Measurements from ENCODE around the gene FRMD6. TPM values are rescaled to one million over a fixed set of nuclear protein-coding genes. Genes with fewer than 3 reads are reported as not detected.
"Not testable (repeated sequence)": the region's sequence is repeated elsewhere in the genome, so short reads cannot be mapped to it uniquely, and the experiment has no call there.

Gene FRMD6
- total and polyA plus RNA-seq, 5 donors from 2014 or later: 0.77 to 1.7 (median 0.89) TPM; not detected in 2

- Histone ChIP-seq H3K27ac (ENCODE audit: insufficient read depth, low read length, poor library complexity, severe bottlenecking) (no peak overlapping the region), H3K36me3 (ENCODE audit: control insufficient read depth, insufficient read depth, low read length) (no peaks in the 10 kb centered on the region), H3K4me3 (ENCODE audit: low read depth, low read length) (no peak overlapping the region), H3K4me1 (ENCODE audit: control insufficient read depth, insufficient read depth, low read length, poor library complexity, severe bottlenecking) (no peaks in the 10 kb centered on the region), H3K9me3 (ENCODE audit: control insufficient read depth in 2 of 2, low read length in 2 of 2) (no peaks in the 10 kb centered on the region), H3K27me3 (ENCODE audit: control insufficient read depth, insufficient read depth, low read length) (no peaks in the 10 kb centered on the region)
- no peak for DNase-seq
- Mint-ChIP-seq H3K4me3 (no peak overlapping the region), H3K36me3 (no peaks in the 10 kb centered on the region), H3K9me3 (no peaks in the 10 kb centered on the region), H3K27me3 (no peaks in the 10 kb centered on the region), H3K27ac (no peak overlapping the region), H3K4me1 (peaks cover 0 to 3% (median 0%) of the 10 kb centered on the region in 4 donors)
- ATAC-seq (ENCODE audit: low read depth in 2 of 2): no peak
Measured at GRCh38 chr14:51743588-51744000, 91.9 kb downstream of the FRMD6 start.

- H3K4me3 Mint-ChIP-seq: no peak overlapping the region
Measured at GRCh38 chr14:51744372-51745130, 92.8 kb downstream of the FRMD6 start.

GRCh38 chr14:51746823-51747222 is 95.1 kb downstream of the FRMD6 start:
- H3K36me3 ChIP-seq (ENCODE audit: control insufficient read depth, insufficient read depth, low read length); H3K9me3 Mint-ChIP-seq; ATAC-seq (ENCODE audit: low read depth in 2 of 2); H3K9me3 ChIP-seq (ENCODE audit: control insufficient read depth in 2 of 2, low read length in 2 of 2); H3K27ac Mint-ChIP-seq; H3K4me1 Mint-ChIP-seq; H3K27me3 Mint-ChIP-seq; H3K4me1 ChIP-seq (ENCODE audit: control insufficient read depth, insufficient read depth, low read length, poor library complexity, severe bottlenecking); H3K4me3 ChIP-seq (ENCODE audit: low read depth, low read length); H3K4me3 Mint-ChIP-seq; H3K27me3 ChIP-seq (ENCODE audit: control insufficient read depth, insufficient read depth, low read length); H3K27ac ChIP-seq (ENCODE audit: insufficient read depth, low read length, poor library complexity, severe bottlenecking); H3K36me3 Mint-ChIP-seq: not testable (repeated sequence)
- peak in 1 of 3 donors; percentile 49 for DNase-seq

More at GRCh38 chr14:51744372-51745130, 92.8 kb downstream of the FRMD6 start:
- no peaks in the 10 kb centered on the region for H3K27me3 Mint-ChIP-seq
- no peaks in the 10 kb centered on the region for H3K36me3 Mint-ChIP-seq
- no peak overlapping the region for H3K4me3 ChIP-seq (ENCODE audit: low read depth, low read length)
- no peaks in the 10 kb centered on the region for H3K9me3 Mint-ChIP-seq
- ATAC-seq (ENCODE audit: low read depth in 2 of 2) (no peak), DNase-seq (peak in 1 of 3 donors; percentile 41)
- no peak overlapping the region for H3K27ac Mint-ChIP-seq
- H3K4me1 Mint-ChIP-seq: peaks cover 0 to 3% (median 0%) of the 10 kb centered on the region in 4 donors
- no peak overlapping the region for H3K27ac ChIP-seq (ENCODE audit: insufficient read depth, low read length, poor library complexity, severe bottlenecking)
- H3K36me3 ChIP-seq (ENCODE audit: control insufficient read depth, insufficient read depth, low read length): no peaks in the 10 kb centered on the region
- H3K9me3 ChIP-seq (ENCODE audit: control insufficient read depth in 2 of 2, low read length in 2 of 2): no peaks in the 10 kb centered on the region
- no peaks in the 10 kb centered on the region for H3K4me1 ChIP-seq (ENCODE audit: control insufficient read depth, insufficient read depth, low read length, poor library complexity, severe bottlenecking)
- no peaks in the 10 kb centered on the region for H3K27me3 ChIP-seq (ENCODE audit: control insufficient read depth, insufficient read depth, low read length)

GRCh38 chr14:51750542-51750941 is 98.8 kb downstream of the FRMD6 start:
- Histone ChIP-seq H3K4me1 (ENCODE audit: control insufficient read depth, insufficient read depth, low read length, poor library complexity, severe bottlenecking) (no peaks in the 10 kb centered on the region), H3K4me3 (ENCODE audit: low read depth, low read length) (no peak overlapping the region), H3K27me3 (ENCODE audit: control insufficient read depth, insufficient read depth, low read length) (no peaks in the 10 kb centered on the region), H3K9me3 (ENCODE audit: control insufficient read depth in 2 of 2, low read length in 2 of 2) (no peaks in the 10 kb centered on the region), H3K36me3 (ENCODE audit: control insufficient read depth, insufficient read depth, low read length) (no peaks in the 10 kb centered on the region), H3K27ac (ENCODE audit: insufficient read depth, low read length, poor library complexity, severe bottlenecking) (no peak overlapping the region)
- DNase-seq (no peak), ATAC-seq (ENCODE audit: low read depth in 2 of 2) (no peak)
- H3K27ac Mint-ChIP-seq: no peak overlapping the region
- H3K4me3 Mint-ChIP-seq: no peak overlapping the region
- no peaks in the 10 kb centered on the region for H3K27me3 Mint-ChIP-seq
- H3K9me3 Mint-ChIP-seq: no peaks in the 10 kb centered on the region
- H3K36me3 Mint-ChIP-seq: no peaks in the 10 kb centered on the region
- no peaks in the 10 kb centered on the region for H3K4me1 Mint-ChIP-seq

GRCh38 chr14:51751611-51752345 is 100.1 kb downstream of the FRMD6 start:
- not testable (repeated sequence) for H3K4me1 Mint-ChIP-seq; H3K27ac Mint-ChIP-seq; H3K4me3 Mint-ChIP-seq; DNase-seq; H3K4me1 ChIP-seq (ENCODE audit: control insufficient read depth, insufficient read depth, low read length, poor library complexity, severe bottlenecking); H3K36me3 ChIP-seq (ENCODE audit: control insufficient read depth, insufficient read depth, low read length); H3K9me3 Mint-ChIP-seq; H3K27me3 ChIP-seq (ENCODE audit: control insufficient read depth, insufficient read depth, low read length); H3K9me3 ChIP-seq (ENCODE audit: control insufficient read depth in 2 of 2, low read length in 2 of 2); H3K4me3 ChIP-seq (ENCODE audit: low read depth, low read length); H3K36me3 Mint-ChIP-seq; H3K27me3 Mint-ChIP-seq; ATAC-seq (ENCODE audit: low read depth in 2 of 2); H3K27ac ChIP-seq (ENCODE audit: insufficient read depth, low read length, poor library complexity, severe bottlenecking)

- not testable (repeated sequence) for H3K27me3 Mint-ChIP-seq; H3K9me3 Mint-ChIP-seq; DNase-seq; H3K27me3 ChIP-seq (ENCODE audit: control insufficient read depth, insufficient read depth, low read length); ATAC-seq (ENCODE audit: low read depth in 2 of 2); H3K9me3 ChIP-seq (ENCODE audit: control insufficient read depth in 2 of 2, low read length in 2 of 2); H3K4me3 Mint-ChIP-seq; H3K36me3 Mint-ChIP-seq; H3K4me3 ChIP-seq (ENCODE audit: low read depth, low read length); H3K4me1 Mint-ChIP-seq; H3K27ac ChIP-seq (ENCODE audit: insufficient read depth, low read length, poor library complexity, severe bottlenecking); H3K4me1 ChIP-seq (ENCODE audit: control insufficient read depth, insufficient read depth, low read length, poor library complexity, severe bottlenecking); H3K36me3 ChIP-seq (ENCODE audit: control insufficient read depth, insufficient read depth, low read length)
- H3K27ac Mint-ChIP-seq: peak overlapping the region in 1 of 3 donors; percentile 27
Measured at GRCh38 chr14:51757756-51758155, 106.0 kb downstream of the FRMD6 start.

- no peaks in the 10 kb centered on the region for H3K4me1 ChIP-seq (ENCODE audit: control insufficient read depth, insufficient read depth, low read length, poor library complexity, severe bottlenecking)
- no peak overlapping the region for H3K4me3 Mint-ChIP-seq
- no peaks in the 10 kb centered on the region for H3K9me3 Mint-ChIP-seq
- H3K4me1 Mint-ChIP-seq: peaks cover 0 to 5% (median under 1%) of the 10 kb centered on the region in 4 donors
- DNase-seq: no peak
- no peak for ATAC-seq (ENCODE audit: low read depth in 2 of 2)
- no peaks in the 10 kb centered on the region for H3K9me3 ChIP-seq (ENCODE audit: control insufficient read depth in 2 of 2, low read length in 2 of 2)
- H3K27me3 Mint-ChIP-seq: no peaks in the 10 kb centered on the region
- H3K36me3 ChIP-seq (ENCODE audit: control insufficient read depth, insufficient read depth, low read length): no peaks in the 10 kb centered on the region
- H3K27ac ChIP-seq (ENCODE audit: insufficient read depth, low read length, poor library complexity, severe bottlenecking): no peak overlapping the region
- no peak overlapping the region for H3K27ac Mint-ChIP-seq
- no peaks in the 10 kb centered on the region for H3K36me3 Mint-ChIP-seq
- H3K27me3 ChIP-seq (ENCODE audit: control insufficient read depth, insufficient read depth, low read length): no peaks in the 10 kb centered on the region
- no peak overlapping the region for H3K4me3 ChIP-seq (ENCODE audit: low read depth, low read length)
Measured at GRCh38 chr14:51759950-51760349, 108.2 kb downstream of the FRMD6 start.

- not testable (repeated sequence) for H3K9me3 Mint-ChIP-seq; H3K27ac Mint-ChIP-seq; H3K4me3 ChIP-seq (ENCODE audit: low read depth, low read length); H3K27me3 ChIP-seq (ENCODE audit: control insufficient read depth, insufficient read depth, low read length); DNase-seq; H3K4me1 Mint-ChIP-seq; H3K9me3 ChIP-seq (ENCODE audit: control insufficient read depth in 2 of 2, low read length in 2 of 2); H3K27me3 Mint-ChIP-seq; H3K36me3 Mint-ChIP-seq; H3K36me3 ChIP-seq (ENCODE audit: control insufficient read depth, insufficient read depth, low read length); H3K4me1 ChIP-seq (ENCODE audit: control insufficient read depth, insufficient read depth, low read length, poor library complexity, severe bottlenecking); ATAC-seq (ENCODE audit: low read depth in 2 of 2); H3K4me3 Mint-ChIP-seq; H3K27ac ChIP-seq (ENCODE audit: insufficient read depth, low read length, poor library complexity, severe bottlenecking)
Measured at GRCh38 chr14:51765726-51766125, 114.0 kb downstream of the FRMD6 start.
